Testis (tissue), 2 donors: ENCODE measurements around the gene PLXDC2.

Experiments used
- POLR2A ChIP-seq: fragments of 450-650 bp; IDR thresholded peaks from one replicate; pipeline ENCODE4 v1.6.1; 2017; ENCODE audit warnings: antibody characterized with exemption, mild to moderate bottlenecking, moderate library complexity
- TF ChIP-seq, protein P1 (sequence below), 3 experiments: fragments of 450-650 bp in 2 of 3; fragments of 200-600 bp in 1 of 3; sonication (generic) in 1 of 3; IDR thresholded peaks; one replicate each; pipeline ENCODE4 v1.5.1; 2016 to 2019; ENCODE audit warnings: antibody characterized with exemption in 3 of 3, mild to moderate bottlenecking in 2 of 3, moderate library complexity in 1 of 3

DNA sequence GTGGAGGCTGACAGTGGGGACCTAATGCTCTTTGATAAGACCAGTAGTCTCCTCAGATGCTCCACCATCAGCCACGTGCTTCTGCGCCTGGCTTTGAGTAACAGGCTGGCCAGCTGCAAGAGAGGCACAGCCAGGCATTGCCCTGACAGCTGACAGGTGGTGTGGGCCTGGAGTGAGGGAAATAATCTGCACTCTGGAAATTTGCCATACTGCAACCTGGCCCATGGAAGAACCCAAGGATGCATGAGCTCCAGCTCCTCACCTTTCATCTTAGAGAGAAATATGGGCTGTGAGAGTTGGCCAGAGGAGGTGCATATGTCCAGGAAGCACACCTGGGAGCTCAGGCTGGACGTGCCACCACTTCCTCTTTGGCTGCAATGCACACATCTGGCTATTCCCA, 118.9 kb downstream of the PLXDC2 start:
- TF ChIP-seq, protein P1, sequence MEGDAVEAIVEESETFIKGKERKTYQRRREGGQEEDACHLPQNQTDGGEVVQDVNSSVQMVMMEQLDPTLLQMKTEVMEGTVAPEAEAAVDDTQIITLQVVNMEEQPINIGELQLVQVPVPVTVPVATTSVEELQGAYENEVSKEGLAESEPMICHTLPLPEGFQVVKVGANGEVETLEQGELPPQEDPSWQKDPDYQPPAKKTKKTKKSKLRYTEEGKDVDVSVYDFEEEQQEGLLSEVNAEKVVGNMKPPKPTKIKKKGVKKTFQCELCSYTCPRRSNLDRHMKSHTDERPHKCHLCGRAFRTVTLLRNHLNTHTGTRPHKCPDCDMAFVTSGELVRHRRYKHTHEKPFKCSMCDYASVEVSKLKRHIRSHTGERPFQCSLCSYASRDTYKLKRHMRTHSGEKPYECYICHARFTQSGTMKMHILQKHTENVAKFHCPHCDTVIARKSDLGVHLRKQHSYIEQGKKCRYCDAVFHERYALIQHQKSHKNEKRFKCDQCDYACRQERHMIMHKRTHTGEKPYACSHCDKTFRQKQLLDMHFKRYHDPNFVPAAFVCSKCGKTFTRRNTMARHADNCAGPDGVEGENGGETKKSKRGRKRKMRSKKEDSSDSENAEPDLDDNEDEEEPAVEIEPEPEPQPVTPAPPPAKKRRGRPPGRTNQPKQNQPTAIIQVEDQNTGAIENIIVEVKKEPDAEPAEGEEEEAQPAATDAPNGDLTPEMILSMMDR (IDR thresholded peaks at IDR 0.05) = no peak
- TF ChIP-seq POLR2A = no peak
